ENCODE data around the gene PADI3. TPM values are rescaled to one million over a fixed set of nuclear protein-coding genes. Genes with fewer than 3 reads are reported as not detected.

The PADI3 gene
- total RNA-seq, 2 donors from 2014 or later, result 0.18 to 1.2 TPM

- Histone ChIP-seq H3K27me3 (replicated peaks; ENCODE audit: insufficient read depth) (no peaks in the 10 kb centered on the region), H3K4me3 (no peak overlapping the region), H3K27ac (no peak overlapping the region), H3K9me3 (no peaks in the 10 kb centered on the region), H3K36me3 (no peaks in the 10 kb centered on the region), H3K4me1 (replicated peaks) (no peaks in the 10 kb centered on the region)
- intact Hi-C loops (cut with DNase I), result no loop called here
- WGBS, result 62% methylated on average over 9 of the region's 9 CpGs
- TF ChIP-seq CTCF (IDR thresholded peaks at IDR 0.05) (no peak), POLR2A (IDR thresholded peaks at IDR 0.05) (no peak), POLR2AphosphoS5 (IDR thresholded peaks at IDR 0.05) (no peak)
- no peak for DNase-seq (ENCODE audit: low spot score)
Measured at GRCh38 chr1:17201201-17202021, 47.5 kb upstream of the PADI3 start.

GRCh38 chr1:17204546-17205440 lies 44.1 kb upstream of the PADI3 start, which contains the start of gene PADI1:
Gene PADI1, plus strand, starts transcription at chr1:17205128. Its CDS starts 90 bp downstream, at chr1:17205218.
- Histone ChIP-seq H3K36me3 (no peaks in the 10 kb centered on the region), H3K4me3 (no peak within 1 kb of the TSS), H3K27ac (no peak within 1 kb of the TSS), H3K27me3 (replicated peaks; ENCODE audit: insufficient read depth) (no peaks in the 10 kb centered on the region), H3K4me1 (replicated peaks) (no peaks in the 10 kb centered on the region), H3K9me3 (no peaks in the 10 kb centered on the region)
- intact Hi-C loops (cut with DNase I), result no loop called here
- WGBS, result 77% methylated on average over 9 of the region's 9 CpGs
- no peak for DNase-seq (ENCODE audit: low spot score)
- no peak for TF ChIP-seq POLR2A (IDR thresholded peaks at IDR 0.05)

GRCh38 chr1:17205652-17206051 lies 43.2 kb upstream of the PADI3 start:
- Histone ChIP-seq H3K9me3 (no peaks in the 10 kb centered on the region), H3K36me3 (no peaks in the 10 kb centered on the region), H3K27ac (no peak overlapping the region), H3K4me3 (no peak overlapping the region), H3K4me1 (replicated peaks) (no peaks in the 10 kb centered on the region), H3K27me3 (replicated peaks; ENCODE audit: insufficient read depth) (no peaks in the 10 kb centered on the region)
- WGBS, result 91% methylated on average over 7 of the region's 7 CpGs
- no peak for DNase-seq (ENCODE audit: low spot score)
- TF ChIP-seq CTCF (IDR thresholded peaks at IDR 0.05) (no peak), POLR2AphosphoS5 (IDR thresholded peaks at IDR 0.05) (no peak), POLR2A (IDR thresholded peaks at IDR 0.05) (no peak)
- intact Hi-C loops (cut with DNase I), result no loop called here

GRCh38 chr1:17206196-17206595 lies 42.7 kb upstream of the PADI3 start:
- TF ChIP-seq CTCF (IDR thresholded peaks at IDR 0.05) (no peak), POLR2A (IDR thresholded peaks at IDR 0.05) (no peak), POLR2AphosphoS5 (IDR thresholded peaks at IDR 0.05) (no peak)
- intact Hi-C loops (cut with DNase I), result no loop called here
- no peak for DNase-seq (ENCODE audit: low spot score)
- WGBS, result 90% methylated on average over 4 of the region's 4 CpGs
- H3K4me1 ChIP-seq (replicated peaks), result no peaks in the 10 kb centered on the region
- H3K36me3 ChIP-seq, result no peaks in the 10 kb centered on the region
- H3K4me3 ChIP-seq, result no peak overlapping the region
- H3K27me3 ChIP-seq (replicated peaks; ENCODE audit: insufficient read depth), result no peaks in the 10 kb centered on the region
- no peak overlapping the region for H3K27ac ChIP-seq
- H3K9me3 ChIP-seq, result no peaks in the 10 kb centered on the region

GRCh38 chr1:17207046-17207445 lies 41.9 kb upstream of the PADI3 start:
- WGBS, result 70% methylated on average over 4 of the region's 4 CpGs
- intact Hi-C loops (cut with DNase I), result no loop called here

More at GRCh38 chr1:17207046-17207445, 41.9 kb upstream of the PADI3 start:
- no peak overlapping the region for H3K4me3 ChIP-seq
- DNase-seq (ENCODE audit: low spot score), result no peak
- TF ChIP-seq POLR2A (IDR thresholded peaks at IDR 0.05), result no peak
- no peak for TF ChIP-seq CTCF (IDR thresholded peaks at IDR 0.05)
- TF ChIP-seq POLR2AphosphoS5 (IDR thresholded peaks at IDR 0.05), result no peak
- H3K4me1 ChIP-seq (replicated peaks), result no peaks in the 10 kb centered on the region
- no peaks in the 10 kb centered on the region for H3K36me3 ChIP-seq
- H3K27me3 ChIP-seq (replicated peaks; ENCODE audit: insufficient read depth), result no peaks in the 10 kb centered on the region
- H3K9me3 ChIP-seq, result no peaks in the 10 kb centered on the region
- H3K27ac ChIP-seq, result no peak overlapping the region
